Neural crest cell (in vitro differentiated cells): ENCODE results near the gene NME4. TPM values are rescaled to one million over a fixed set of nuclear protein-coding genes. Genes with fewer than 3 reads are reported as not detected.
A peak's percentile ranks its signal among the peaks of the same experiment; 100 is the strongest.

Source experiments
- DNase-seq: peaks from one replicate; pipeline ENCODE4 v3.0.0; 2021; ENCODE audit warnings: low read depth, mixed read lengths, low spot score
- H3K27ac Mint-ChIP-seq: one replicate; pipeline ENCODE4 v1.8.0; 2021; ENCODE audit warnings: mild to moderate bottlenecking, mixed read lengths; ENCODE audit not compliant: unreplicated experiment
- H3K27me3 Mint-ChIP-seq: 2 replicates; pipeline ENCODE4 v1.8.0; 2021; ENCODE audit warnings: low read depth, mild to moderate bottlenecking, mixed read lengths
- H3K36me3 Mint-ChIP-seq: 2 replicates; pipeline ENCODE4 v1.8.0; 2021; ENCODE audit warnings: low read depth, mild to moderate bottlenecking, mixed read lengths
- H3K4me1 Mint-ChIP-seq: 2 replicates; pipeline ENCODE4 v1.8.0; 2021; ENCODE audit warnings: mixed read lengths
- H3K4me3 Mint-ChIP-seq: one replicate; pipeline ENCODE4 v1.8.0; 2021; ENCODE audit warnings: mild to moderate bottlenecking, mixed read lengths
- H3K9me3 Mint-ChIP-seq: 2 replicates; pipeline ENCODE4 v1.8.0; 2021; ENCODE audit warnings: mixed read lengths
- total RNA-seq: library from RNA; stranded (reverse); gene quantifications from 2 replicates; pipeline ENCODE4 v1.2.1, GENCODE V29; 2021
- TF ChIP-seq, protein P1 (sequence below): fragments of 200-600 bp; sonication (generic); conservative IDR thresholded peaks from 2 replicates; pipeline ENCODE4 v1.5.0; 2021; ENCODE audit warnings: antibody characterized with exemption, mild to moderate bottlenecking

NME4 gene
- total RNA-seq, 1 donor from 2014 or later, result 233 TPM

- H3K36me3 Mint-ChIP-seq, result no peaks in the 10 kb centered on the region
- H3K27ac Mint-ChIP-seq, result peak within 1 kb of the TSS; percentile 75
- peak within 1 kb of the TSS; percentile 87 for H3K4me3 Mint-ChIP-seq
- H3K27me3 Mint-ChIP-seq, result peaks cover 1% of the 10 kb centered on the region
- TF ChIP-seq, protein P1, sequence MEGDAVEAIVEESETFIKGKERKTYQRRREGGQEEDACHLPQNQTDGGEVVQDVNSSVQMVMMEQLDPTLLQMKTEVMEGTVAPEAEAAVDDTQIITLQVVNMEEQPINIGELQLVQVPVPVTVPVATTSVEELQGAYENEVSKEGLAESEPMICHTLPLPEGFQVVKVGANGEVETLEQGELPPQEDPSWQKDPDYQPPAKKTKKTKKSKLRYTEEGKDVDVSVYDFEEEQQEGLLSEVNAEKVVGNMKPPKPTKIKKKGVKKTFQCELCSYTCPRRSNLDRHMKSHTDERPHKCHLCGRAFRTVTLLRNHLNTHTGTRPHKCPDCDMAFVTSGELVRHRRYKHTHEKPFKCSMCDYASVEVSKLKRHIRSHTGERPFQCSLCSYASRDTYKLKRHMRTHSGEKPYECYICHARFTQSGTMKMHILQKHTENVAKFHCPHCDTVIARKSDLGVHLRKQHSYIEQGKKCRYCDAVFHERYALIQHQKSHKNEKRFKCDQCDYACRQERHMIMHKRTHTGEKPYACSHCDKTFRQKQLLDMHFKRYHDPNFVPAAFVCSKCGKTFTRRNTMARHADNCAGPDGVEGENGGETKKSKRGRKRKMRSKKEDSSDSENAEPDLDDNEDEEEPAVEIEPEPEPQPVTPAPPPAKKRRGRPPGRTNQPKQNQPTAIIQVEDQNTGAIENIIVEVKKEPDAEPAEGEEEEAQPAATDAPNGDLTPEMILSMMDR, result peak; percentile 58
- peaks cover 12% of the 10 kb centered on the region for H3K4me1 Mint-ChIP-seq
- H3K9me3 Mint-ChIP-seq, result no peaks in the 10 kb centered on the region
- peak; percentile 97 for DNase-seq
Measured at GRCh38 chr16:401468-402348, 4.7 kb downstream of the NME4 start, which contains the start of gene DECR2. TSS of gene DECR2 (plus strand) at chr16:401885. CDS start at chr16:401964, 79 bp downstream.

DNA sequence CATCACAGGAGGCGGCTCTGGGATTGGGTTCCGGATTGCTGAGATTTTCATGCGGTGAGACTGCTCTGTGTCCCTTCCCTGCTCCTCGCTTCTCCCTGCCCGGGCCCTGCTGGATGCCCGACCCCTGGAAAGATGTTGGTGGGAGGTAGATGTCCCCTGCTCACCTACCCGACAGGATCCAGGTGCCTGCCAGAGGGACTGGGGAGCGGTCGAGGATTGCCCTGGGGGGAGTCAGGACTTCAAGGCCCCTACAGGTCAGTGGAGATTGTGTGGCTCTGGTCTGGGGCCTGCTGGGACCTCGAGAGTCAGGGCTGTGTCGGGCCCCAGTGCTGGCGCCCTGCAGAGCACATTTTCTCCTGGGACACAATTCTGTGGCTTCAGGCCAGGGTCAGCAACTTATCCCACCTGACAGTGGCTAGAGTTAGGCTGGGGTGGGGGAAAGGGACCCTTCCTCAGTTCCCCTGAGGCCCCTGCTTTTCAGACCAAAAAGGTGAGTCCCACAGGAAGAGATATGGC, 8.0 kb downstream of the NME4 start:
- no peaks in the 10 kb centered on the region for H3K9me3 Mint-ChIP-seq

DNA sequence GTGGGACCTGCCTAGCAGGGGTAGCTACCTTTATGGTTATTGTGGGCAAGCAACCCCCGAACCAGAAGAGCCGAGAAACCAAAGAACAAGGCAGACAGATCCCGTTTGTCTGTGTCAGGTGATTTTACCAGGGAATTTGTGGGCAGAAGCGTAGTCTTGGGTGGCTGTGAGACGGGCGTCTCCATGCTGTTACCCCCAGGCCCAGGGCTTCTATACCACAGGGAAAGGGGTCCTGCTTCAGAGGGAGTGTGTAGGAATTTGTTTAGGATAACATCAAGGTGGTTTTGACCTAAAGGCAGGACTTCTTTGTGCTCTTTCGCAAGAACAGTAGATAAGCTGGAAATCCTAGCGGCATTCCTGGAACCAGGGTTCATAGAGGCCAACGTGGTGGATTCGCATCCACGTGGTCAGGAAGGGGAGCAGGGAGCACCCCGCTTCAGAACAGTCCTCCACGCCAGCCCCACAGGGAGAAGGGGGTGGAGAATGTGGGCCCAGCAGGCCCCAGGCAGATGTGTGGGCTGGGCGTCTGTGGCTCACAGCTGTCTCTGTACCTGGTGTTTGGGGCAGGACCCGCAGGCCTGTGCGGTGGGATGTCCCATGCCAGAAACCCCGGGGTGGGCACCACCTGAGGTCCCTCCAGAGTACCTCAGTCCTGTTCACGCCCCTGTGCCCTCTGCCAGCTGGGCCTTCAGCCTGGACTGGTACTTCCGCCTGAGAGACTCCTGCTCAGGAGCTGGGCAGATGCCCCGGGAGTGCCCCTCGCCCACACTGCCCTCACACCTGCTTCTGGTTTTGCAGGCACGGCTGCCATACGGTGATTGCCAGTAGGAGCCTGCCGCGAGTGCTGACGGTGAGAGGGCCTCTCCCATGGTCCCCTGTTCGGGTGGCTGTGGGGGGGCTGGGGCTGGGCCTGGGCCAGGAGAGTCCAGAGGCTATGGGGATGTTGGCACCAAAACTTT, 8.8 kb downstream of the NME4 start:
- no peak overlapping the region for H3K27ac Mint-ChIP-seq

More for the DNA sequence above, 8.0 kb downstream of the NME4 start:
- H3K27me3 Mint-ChIP-seq, result no peaks in the 10 kb centered on the region
- H3K36me3 Mint-ChIP-seq, result no peaks in the 10 kb centered on the region
- H3K4me3 Mint-ChIP-seq, result peak overlapping the region; percentile 52
- no peak for DNase-seq
- no peaks in the 10 kb centered on the region for H3K4me1 Mint-ChIP-seq
- H3K27ac Mint-ChIP-seq, result no peak overlapping the region
- TF ChIP-seq, protein P1, result no peak

GRCh38 chr16:407253-407652, 10.3 kb downstream of the NME4 start:
- no peaks in the 10 kb centered on the region for H3K9me3 Mint-ChIP-seq
- TF ChIP-seq, protein P1, result no peak
- H3K27ac Mint-ChIP-seq, result no peak overlapping the region
- H3K36me3 Mint-ChIP-seq, result no peaks in the 10 kb centered on the region
- peak overlapping the region; percentile 23 for H3K4me3 Mint-ChIP-seq
- DNase-seq, result no peak
- no peaks in the 10 kb centered on the region for H3K27me3 Mint-ChIP-seq
- H3K4me1 Mint-ChIP-seq, result no peaks in the 10 kb centered on the region

More for the DNA sequence above, 8.8 kb downstream of the NME4 start:
- DNase-seq, result no peak
- Mint-ChIP-seq H3K9me3 (no peaks in the 10 kb centered on the region), H3K4me3 (peak overlapping the region; percentile 52), H3K27me3 (no peaks in the 10 kb centered on the region), H3K4me1 (no peaks in the 10 kb centered on the region), H3K36me3 (no peaks in the 10 kb centered on the region)
- TF ChIP-seq, protein P1, result no peak

DNA sequence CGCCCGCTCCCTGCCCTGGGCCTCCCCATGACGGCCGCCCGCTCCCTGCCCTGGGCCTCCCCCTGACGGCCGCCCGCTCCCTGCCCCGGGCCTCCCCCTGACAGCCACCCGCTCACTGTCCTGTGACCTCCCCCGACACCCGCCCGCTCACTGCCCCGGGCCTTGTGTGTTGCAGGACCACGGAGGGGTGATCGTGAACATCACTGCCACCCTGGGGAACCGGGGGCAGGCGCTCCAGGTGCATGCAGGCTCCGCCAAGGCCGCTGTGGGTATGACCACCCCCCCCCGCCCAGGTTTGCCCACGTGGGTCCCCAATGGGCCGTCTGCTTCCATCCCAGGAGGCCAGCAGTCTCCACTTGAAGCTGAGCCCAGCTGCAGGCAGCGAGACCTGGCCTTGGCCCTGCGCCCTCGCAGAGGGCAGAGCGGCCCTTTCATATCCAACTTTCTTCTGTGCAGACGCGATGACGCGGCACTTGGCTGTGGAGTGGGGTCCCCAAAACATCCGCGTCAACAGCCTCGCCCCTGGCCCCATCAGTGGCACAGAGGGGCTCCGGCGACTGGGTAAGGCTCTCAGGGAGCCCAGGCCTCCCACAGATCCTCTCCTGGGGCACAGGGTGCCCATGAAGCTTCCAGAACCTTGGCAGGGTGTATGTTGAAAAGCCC, 13.6 kb downstream of the NME4 start:
- no peak for DNase-seq
- H3K27ac Mint-ChIP-seq, result no peak overlapping the region

More for the DNA sequence above, 13.6 kb downstream of the NME4 start:
- no peaks in the 10 kb centered on the region for H3K36me3 Mint-ChIP-seq
- H3K4me3 Mint-ChIP-seq, result no peak overlapping the region
- no peaks in the 10 kb centered on the region for H3K27me3 Mint-ChIP-seq
- H3K9me3 Mint-ChIP-seq, result no peaks in the 10 kb centered on the region
- TF ChIP-seq, protein P1, result no peak
- no peaks in the 10 kb centered on the region for H3K4me1 Mint-ChIP-seq
